GM21529 (cell line): Measurements from ENCODE around the gene GPC6.
"Not testable (repeated sequence)": the region's sequence is repeated elsewhere in the genome, so short reads cannot be mapped to it uniquely, and the experiment has no call there.

Source experiments
- ATAC-seq: cut with Tn5 transposase; IDR thresholded peaks from one replicate; pipeline ENCODE4 v1.9.1; 2021; ENCODE audit not compliant: unreplicated experiment

Gene GPC6

DNA sequence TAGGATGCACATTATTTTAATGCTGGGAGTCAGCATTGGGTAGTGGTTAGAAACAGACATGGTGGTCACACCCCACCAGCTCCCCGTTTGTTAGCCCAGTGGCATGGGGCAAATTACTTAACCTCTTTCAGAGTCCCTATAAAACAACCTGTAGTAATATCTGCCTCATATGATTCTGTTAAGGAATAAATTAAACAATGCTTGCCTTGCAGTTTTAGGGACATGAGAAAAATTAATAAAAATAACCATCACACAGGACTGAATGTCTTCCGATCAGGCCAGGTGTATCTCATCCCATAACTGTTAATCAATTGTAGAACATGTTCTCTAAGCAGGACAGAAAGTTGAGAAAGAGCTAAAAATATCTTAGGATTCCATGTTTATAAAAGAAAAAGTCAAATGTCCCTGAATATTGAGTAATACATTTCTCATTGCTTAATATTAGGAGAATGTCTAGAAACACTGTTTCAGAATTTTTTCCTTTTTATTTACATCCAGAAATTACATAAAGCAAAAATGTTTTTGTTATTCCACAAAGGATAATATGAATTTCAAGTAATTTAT is 196.5 kb downstream of the GPC6 start:
- no peak for ATAC-seq

DNA sequence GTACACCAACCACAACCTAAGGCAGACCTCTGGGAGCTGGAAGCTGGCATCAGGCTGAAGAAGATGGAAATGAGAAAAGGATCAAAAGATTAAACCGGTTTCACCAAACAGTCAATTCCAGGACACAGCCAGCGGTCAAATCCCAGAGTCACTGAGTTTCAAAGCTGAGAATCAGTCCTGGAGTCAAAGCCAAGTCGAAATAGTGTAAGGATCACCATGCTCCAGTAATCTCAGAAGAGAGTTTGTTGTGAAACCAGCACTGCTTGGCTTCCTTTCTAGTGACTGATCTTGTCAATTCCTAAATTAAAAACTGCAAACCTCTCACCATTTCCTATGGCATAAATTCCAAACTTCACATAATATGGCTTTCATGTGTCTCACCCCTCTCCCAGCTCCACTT is 198.8 kb downstream of the GPC6 start:
- no peak for ATAC-seq

DNA sequence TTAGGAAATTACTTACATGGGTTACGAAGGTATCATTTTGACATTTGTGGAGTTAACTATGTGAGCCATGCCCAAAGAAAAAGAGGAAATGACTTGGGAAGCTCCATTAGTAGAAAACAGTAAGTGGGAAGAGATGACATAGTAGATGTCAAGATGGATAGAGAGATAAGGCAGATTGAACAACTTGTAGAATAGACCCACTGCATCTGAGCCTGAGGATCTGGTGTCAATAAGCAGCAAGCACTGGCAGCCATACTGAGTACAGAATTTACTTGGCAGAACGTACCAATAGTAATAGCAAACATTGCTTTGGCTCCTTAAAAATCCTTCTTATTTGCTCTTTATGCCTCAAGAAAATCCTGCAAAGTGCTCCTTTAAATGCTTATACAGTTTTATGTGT is 203.8 kb downstream of the GPC6 start:
- ATAC-seq, result no peak

DNA sequence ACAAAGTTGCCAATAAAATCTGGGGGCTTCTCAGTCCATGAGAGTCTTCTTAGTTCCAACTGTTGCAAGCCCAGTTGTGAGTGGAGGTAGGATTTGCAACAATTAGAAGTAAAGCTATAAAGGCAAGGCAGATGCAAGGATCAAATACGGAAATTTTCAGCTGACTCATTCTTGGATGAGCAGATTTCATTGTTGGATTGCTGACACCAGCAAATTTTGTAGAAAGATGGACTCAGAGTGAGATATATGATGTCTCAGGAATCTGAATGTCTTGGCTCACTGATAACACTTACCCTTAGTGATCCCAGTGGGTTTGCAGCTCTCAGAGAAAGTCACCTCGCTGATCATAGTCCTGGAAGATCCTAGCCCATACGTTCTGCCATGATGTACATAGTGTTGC is 209.0 kb downstream of the GPC6 start:
- ATAC-seq, result no peak

DNA sequence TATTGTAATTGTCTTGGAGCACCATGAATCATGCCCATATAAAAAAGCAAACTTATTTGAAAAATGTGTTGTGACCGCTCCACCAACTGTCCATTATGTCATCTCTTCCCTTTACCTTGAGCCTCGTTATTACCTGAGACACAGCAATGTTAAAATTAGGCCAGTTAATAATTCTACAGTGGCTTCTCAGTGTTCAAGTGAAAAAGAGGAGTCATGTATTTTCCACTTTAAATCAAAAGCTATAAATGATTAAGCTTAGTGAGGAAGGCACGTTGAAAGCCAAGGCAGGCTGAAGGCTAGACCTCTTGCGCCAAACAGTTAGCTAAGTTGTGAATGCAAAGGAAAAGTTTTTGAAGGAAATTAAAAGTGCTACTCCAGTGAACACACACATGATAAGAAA is 210.5 kb downstream of the GPC6 start:
- ATAC-seq, result no peak

DNA sequence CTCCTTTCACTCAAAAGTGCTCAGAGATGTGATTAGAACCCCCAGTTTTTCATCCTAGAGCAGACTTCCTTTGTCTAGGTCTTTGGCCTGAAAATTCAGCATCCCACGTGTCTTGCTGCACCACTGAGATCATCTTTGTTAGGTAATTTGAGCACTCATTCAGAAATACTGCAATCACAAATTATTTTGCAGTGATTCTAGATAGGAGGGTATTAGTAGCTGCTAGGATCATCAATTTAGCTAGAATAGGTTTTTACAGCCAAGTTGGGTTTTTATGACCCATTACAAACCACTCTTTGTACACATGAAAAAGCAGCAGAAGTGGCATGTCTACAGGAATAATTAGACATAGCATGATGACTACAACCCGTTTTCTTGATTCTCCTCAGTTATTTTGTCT is 219.6 kb downstream of the GPC6 start:
- ATAC-seq, result no peak

DNA sequence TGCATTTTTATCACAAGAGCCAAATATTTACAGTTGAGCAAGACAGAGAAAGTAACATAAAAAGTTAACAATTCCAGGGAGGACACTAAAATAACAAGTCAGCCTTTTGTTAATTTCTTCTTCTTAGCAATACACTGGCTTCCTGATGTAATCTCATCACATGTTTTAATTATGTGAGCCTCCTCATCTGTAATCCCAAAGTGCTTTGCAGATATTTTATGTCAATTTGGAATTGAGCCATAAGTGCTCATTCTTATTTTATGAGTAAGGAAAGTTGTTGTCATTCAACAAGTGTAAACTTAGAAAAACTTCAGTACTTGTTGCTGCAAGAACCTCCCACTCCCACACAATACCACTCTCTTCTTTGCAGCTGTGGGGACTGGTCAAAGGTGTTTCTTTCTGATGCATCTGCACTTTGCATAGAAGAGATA is 223.6 kb downstream of the GPC6 start:
- ATAC-seq, result no peak

DNA sequence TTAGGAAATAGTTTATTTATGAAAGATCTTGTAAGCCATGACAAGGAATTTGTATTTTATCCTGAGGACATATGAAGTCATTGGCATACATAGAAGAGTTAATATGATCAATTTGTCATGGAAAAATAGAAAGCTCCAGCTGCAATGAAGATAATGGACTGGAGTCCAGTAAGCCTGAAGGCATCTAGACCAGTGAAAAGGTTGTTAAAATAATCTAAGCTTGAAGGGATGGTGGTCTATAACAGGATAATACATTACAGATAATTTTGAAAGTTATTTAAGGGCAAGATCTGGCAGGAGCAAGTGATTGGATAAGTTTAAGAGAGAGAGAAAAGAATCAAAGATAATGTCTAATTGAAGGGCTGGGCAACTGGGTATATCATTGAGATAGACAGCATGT is 224.2 kb downstream of the GPC6 start:
- ATAC-seq, result no peak

DNA sequence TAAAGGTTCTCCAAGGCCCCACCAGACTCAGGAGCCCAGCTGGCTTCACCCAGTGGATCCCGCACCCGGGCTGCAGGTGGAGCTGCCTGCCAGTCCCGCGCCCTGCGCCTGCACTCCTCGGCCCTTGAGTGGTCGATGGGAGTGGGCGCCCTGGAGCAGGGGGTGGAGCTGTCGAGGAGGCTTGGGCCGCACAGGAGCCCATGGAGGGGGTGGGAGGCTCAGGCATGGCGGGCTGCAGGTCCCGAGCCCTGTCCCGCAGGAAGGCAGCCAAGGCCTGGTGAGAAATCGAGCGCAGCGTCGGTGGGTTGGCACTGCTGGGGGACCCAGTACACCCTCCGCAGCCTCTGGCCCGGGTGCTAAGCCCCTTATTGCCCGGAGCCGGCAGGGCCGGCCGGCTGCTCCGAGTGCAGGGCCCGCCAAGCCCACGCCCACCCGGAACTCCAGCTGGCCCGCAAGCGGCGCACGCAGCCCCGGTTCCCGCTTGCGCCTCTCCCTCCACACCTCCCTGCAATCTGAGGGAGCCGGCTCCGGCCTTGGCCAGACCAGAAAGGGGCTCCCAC is 228.1 kb downstream of the GPC6 start:
- not testable (repeated sequence) for ATAC-seq

DNA sequence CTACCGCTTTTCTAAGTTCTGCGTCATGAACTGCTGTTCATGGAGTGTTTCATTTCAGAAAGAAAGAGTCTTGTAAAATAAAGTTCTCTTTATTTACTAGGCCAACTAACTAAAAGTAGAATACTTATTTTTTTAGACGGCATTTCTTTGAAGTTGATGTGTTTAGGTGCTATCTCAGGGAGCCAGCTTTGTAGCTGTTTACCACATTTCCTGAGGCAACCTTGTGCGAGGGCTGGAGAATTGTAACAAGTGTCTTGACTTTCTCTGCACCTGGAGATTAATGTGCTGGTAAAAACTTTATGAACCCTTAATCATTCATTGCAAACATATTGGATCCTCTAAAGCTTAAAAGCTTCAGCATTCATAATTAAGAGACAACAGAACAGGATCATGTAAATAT is 229.3 kb downstream of the GPC6 start:
- ATAC-seq, result no peak

DNA sequence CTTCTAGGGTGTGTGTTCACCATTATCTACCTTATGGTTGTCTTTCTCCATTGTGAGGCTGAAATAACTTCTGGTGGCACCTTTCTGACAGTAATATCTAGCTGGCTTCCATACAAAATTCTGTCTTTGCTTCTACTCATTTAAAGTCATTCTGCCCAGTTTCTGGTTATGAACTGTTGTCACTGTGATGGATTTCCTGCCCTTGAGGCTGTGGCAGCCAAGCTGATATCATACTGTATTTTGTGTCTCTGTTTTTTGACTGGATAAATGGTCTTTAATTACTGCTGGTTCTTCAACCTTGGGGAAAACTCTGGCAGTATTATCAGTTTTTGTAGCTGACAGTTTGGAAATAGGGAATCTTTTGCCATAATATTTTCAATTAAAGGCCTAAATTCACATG is 233.4 kb downstream of the GPC6 start:
- no peak for ATAC-seq

DNA sequence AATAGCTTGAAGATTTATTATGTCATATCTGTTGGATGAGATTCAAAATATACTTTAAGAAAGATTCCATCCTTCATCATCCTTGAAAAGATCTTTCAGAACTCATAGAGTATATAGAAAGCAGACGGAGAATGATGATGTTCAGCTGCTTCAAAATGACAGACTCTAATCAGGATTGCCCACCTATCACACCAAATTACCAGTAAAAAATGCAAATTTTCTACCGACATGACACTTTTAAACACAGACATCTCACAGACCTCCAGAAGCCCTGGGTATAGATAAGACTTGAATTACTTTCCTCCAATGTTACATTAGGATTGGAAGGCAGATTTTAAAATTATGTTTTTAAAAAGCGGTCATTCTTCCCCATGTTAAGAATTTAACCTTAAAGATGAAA is 235.5 kb downstream of the GPC6 start:
- no peak for ATAC-seq

DNA sequence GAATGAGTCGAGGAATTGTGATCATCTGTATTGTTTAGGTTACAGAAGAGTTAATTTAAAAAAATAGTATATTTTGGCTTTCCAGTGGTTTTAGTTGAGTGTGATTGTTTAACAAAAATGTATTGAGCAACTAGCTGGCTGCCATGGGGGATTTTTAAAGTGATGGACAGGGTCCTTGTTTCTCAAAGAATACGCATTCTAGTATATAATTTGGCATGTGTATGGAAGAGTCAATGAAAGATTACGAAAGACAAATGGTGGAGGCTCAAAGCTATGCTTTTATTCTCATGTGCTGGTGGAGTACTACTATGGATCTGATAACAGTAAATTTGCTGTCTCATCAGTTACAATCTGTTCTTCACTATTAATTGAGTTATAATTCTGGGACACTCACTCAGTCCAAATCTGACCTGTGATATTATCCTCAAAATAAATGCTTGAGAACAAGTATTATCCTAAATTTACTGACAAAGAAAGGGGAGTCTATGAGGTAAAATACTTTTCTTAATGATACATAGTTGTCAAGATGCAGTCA is 240.0 kb downstream of the GPC6 start:
- no peak for ATAC-seq

DNA sequence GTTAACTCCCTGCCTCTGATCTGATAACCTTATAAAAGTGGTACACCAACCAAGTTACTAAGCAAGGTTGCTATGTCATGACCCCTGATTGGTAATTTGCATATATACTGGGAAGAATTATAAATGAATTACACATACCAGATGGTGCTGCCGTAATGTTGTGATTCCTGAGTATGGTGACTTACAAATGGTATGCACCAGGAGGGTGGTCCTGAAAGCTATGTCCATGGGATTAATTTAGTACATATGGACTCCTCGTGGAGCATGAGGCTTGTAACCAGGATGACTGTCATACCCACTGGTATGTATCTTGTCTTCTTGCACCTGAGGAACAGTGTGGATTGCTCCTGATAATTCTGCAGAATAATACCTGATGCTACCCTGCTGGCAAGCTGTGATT is 240.6 kb downstream of the GPC6 start:
- ATAC-seq, result no peak

DNA sequence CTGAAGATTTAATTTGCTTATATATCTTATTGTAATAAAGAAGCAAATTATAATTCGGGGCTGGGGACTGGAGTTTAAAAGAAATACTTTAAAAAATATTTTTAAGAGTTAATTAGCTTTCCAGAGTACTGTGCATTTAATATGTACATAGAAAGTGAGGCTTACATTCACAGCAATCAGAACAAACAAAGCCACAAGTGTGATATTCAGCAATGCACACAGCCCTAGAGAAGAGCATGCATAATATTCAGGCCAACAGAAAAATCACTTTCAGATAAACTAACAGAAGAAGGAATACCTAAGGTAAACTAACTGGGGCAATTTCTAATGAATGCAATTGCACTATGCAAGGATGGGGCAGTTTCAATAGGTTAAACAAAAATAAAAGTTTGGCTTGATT is 241.8 kb downstream of the GPC6 start:
- no peak for ATAC-seq

DNA sequence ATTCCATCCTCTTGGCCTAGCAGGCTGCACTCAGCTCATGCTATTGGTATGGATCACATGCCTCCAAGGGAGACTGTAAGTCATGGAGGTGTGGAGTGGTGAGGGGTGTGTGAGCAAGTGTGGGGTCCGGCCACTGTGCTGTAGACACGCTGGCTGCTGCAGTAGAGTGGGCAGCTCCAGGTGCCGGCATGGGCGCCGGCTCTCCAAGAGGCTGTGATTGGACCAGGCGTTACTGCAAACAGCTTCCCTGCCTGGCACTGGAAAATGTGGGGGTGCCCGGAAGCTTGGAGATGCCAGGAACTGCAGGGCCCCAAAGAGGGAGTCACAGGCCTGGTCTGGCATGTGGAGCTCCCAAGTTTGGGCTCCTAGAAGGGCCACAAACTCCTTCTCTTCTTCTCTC is 245.7 kb downstream of the GPC6 start:
- no peak for ATAC-seq

DNA sequence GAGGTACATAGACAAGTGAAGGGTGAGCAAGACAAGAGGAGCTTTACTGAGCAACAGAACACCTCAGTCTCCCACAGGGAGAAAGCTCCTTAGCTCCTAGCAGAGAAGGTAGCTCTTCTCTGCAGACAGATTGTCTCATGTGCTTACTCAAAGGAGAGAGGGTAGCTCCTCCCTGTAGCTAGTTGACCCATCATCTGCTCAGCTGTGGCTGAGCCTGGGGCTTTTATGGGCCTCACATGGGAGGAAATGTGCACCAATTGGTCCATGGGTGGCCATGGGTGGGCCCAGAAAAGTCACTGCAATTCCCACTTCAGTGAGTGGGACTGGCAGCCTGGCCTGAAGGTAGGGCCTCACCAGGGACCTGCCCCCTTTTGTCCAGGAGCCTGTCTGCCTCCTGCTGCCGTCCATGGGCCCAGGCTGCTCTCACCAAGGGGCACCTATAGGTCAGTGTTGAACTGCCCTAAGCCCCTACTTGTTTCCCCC is 246.2 kb downstream of the GPC6 start:
- ATAC-seq, result no peak

DNA sequence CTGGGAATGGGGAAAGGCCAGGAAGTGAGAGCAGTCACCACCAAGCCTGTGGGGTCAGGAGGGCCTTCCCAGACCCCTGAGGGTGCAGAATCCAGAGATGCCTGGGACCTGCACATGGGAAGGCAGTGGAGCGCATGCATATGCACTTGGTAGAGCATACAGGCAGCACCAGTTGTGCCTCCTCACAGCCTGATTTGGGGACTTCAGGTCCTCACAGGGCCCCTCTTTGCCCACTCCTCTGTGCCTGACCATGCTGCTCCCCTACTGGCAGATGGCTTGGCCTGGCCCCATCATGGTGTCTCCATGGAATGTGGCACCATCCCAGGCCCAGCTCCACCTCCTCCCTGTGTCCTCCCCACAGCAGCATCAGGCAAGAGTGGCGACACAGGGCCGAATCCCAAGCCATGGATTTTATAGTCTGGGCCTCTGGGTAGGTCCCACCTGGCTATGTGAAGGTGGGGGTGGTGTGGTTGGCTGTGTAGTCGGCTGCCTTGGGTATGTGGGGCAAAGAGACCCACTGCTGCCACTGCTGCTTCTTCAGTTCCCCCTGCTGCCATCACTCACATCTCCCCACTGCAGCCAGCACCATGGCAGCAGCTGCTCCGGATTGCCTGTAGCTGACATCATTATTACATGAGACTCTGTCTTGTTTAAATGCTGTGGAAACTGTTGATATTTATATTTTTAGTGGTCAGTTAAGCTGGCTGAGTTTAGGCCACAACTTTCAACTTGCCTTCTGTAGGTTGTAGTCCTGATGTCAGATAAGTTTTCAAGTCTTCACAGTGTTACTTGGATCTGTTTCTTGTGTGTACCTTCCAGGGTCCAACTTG is 247.0 kb downstream of the GPC6 start:
- ATAC-seq, result no peak

DNA sequence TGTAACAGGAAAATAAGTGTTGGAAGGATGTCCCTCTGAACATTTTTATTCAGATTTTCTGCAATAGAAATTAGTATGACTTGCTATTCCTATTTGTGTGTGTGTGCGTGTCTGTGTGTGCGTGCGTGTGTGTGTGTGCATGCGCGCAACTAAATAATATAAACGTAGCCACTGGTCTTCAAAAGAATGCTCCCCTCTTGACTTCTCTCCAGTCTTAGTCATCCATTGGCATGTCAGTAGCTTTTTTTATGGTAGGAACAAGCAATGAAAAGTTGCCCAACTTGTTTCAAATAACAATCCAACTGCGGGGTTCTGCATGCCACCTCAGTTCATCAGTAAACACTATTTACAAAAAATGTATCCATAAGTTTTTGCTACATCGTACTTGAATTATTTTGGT is 249.6 kb downstream of the GPC6 start:
- no peak for ATAC-seq

DNA sequence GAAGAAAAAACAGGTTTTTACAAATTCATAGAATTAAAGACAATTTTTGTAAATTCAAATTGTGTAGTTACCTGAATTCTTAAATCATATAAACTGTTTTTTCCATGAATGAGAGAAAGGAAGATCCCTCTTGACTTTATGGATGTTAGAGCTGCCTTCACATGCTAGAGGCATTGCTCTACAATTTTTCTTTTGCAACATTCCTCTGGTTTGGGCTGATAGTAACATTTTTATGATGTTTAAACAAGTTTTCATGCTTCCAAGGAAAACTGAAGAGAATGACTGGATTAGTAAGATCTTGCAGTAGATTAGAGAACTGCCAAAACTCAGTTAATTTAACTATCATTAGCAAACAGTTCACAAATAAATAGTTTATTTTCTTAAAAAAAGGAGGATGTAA is 250.6 kb downstream of the GPC6 start:
- ATAC-seq, result no peak

DNA sequence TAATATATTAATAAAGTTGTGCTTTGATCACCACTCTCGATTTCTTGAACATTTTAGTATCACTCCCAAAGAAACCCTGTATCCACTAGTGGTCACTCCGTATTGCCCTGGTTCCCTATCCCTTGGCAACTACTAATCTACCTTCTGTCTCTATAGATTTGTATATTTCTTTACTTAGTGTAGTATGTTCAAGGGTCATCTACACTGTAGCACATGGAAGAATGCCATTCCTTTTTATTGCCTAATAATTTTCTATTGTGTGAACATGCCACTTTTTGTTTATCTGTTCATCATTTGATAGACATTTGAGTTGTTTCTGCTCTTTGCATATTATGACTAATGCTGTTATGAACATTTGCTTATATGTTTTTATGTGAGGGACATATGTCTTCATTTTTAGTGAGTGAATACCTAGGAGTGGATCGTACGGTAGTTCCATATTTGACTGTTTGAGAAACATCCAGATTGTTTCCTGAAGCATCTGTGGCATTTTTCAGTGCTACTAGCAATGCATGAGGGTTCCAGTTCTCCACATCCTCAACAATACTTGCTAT is 254.0 kb downstream of the GPC6 start:
- no peak for ATAC-seq

DNA sequence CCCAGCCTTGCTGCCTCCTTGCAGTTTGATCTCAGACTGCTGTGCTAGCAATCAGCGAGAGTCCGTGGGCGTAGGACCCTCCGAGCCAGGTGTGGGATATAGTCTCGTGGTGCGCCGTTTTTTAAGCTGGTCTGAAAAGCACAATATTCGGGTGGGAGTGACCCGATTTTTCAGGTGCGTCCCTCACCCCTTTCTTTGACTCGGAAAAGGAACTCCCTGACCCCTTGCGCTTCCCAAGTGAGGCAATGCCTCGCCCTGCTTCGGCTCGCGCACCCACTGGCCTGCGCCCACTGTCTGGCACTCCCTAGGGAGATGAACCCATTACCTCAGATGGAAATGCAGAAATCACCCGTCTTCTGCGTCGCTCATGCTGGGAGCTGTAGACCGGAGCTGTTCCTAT is 269.5 kb downstream of the GPC6 start:
- not testable (repeated sequence) for ATAC-seq
